ENCODE measurements around the gene GGT1.
"Not testable (repeated sequence)": the region's sequence is repeated elsewhere in the genome, so short reads cannot be mapped to it uniquely, and the experiment has no call there.

DNA sequence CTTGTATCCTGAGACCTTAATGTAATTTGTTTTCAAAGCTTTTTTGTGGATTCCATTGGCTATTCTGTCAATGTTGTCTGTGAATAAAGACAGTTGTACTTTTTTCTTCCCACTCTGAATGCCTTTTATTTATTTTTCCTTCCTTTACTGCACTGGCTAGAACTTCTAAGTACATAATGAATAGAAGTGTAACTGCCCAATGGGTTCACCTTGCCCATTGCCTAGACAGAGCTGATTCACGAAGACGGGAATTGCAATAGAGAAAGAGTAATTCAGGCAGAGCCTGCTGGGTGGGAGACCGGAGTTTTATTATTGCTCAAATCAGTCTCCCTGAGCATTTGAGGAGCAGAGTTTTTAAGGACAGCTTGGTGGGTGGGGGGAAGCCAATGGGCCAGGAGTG, 62.4 kb downstream of the GGT1 start:
- TF ChIP-seq FOS (IDR thresholded peaks at IDR 0.05; ENCODE audit: borderline replicate concordance, insufficient read depth, low read length); POLR2A (IDR thresholded peaks at IDR 0.05; ENCODE audit: low read depth, low read length); EZH2 (IDR thresholded peaks at IDR 0.05; ENCODE audit: borderline replicate concordance, low read depth, low read length, severe bottlenecking); MYC (IDR thresholded peaks at IDR 0.05; ENCODE audit: low read depth, low read length): not testable (repeated sequence)
- TF ChIP-seq, protein P1, sequence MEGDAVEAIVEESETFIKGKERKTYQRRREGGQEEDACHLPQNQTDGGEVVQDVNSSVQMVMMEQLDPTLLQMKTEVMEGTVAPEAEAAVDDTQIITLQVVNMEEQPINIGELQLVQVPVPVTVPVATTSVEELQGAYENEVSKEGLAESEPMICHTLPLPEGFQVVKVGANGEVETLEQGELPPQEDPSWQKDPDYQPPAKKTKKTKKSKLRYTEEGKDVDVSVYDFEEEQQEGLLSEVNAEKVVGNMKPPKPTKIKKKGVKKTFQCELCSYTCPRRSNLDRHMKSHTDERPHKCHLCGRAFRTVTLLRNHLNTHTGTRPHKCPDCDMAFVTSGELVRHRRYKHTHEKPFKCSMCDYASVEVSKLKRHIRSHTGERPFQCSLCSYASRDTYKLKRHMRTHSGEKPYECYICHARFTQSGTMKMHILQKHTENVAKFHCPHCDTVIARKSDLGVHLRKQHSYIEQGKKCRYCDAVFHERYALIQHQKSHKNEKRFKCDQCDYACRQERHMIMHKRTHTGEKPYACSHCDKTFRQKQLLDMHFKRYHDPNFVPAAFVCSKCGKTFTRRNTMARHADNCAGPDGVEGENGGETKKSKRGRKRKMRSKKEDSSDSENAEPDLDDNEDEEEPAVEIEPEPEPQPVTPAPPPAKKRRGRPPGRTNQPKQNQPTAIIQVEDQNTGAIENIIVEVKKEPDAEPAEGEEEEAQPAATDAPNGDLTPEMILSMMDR (IDR thresholded peaks at IDR 0.05; ENCODE audit: extremely low read depth in 1 of 2, insufficient read depth in 1 of 2, low read depth in 1 of 2, low read length in 2 of 2): not testable (repeated sequence)
